Liver (tissue), 9 donors: ENCODE data around the gene LY86. TPM values are rescaled to one million over a fixed set of nuclear protein-coding genes. Genes with fewer than 3 reads are reported as not detected.

Experiments
- DNase-seq: peaks from one replicate; pipeline ENCODE4 v3.0.0-alpha.2; 2017; ENCODE audit warnings: low spot score
- H3K27ac ChIP-seq, 2 donors: one replicate each; pipeline ENCODE4 v1.7.0; 2013; ENCODE audit warnings: inconsistent platforms in 2 of 2, low read length in 2 of 2, control low read depth in 1 of 2, low read depth in 1 of 2, mild to moderate bottlenecking in 1 of 2
- H3K27me3 ChIP-seq, 4 donors: one replicate each; pipeline versions ENCODE4 v1.6.1 to v1.7.0; 2013; ENCODE audit warnings: low read length in 3 of 4, inconsistent platforms in 1 of 4, mild to moderate bottlenecking in 1 of 4, moderate library complexity in 1 of 4; ENCODE audit not compliant: control insufficient read depth in 4 of 4, insufficient read depth in 4 of 4
- H3K36me3 ChIP-seq, 4 donors: one replicate each; pipeline versions ENCODE4 v1.6.1 to v1.7.0; 2013; ENCODE audit warnings: low read length in 3 of 4, mild to moderate bottlenecking in 3 of 4, low read depth in 1 of 4, moderate library complexity in 1 of 4; ENCODE audit not compliant: control insufficient read depth in 4 of 4, insufficient read depth in 3 of 4
- H3K4me1 ChIP-seq, 4 donors: one replicate each; pipeline versions ENCODE4 v1.6.1 to v1.7.0; 2013; ENCODE audit warnings: low read length in 3 of 4, mild to moderate bottlenecking in 3 of 4, moderate library complexity in 1 of 4; ENCODE audit not compliant: control insufficient read depth in 4 of 4, insufficient read depth in 4 of 4
- H3K4me3 ChIP-seq, 3 donors: one replicate each; pipeline versions ENCODE4 v1.6.1 to v1.7.0; 2013; ENCODE audit warnings: low read length in 3 of 3, control low read depth in 1 of 3, low read depth in 1 of 3, mild to moderate bottlenecking in 1 of 3
- H3K9ac ChIP-seq, 2 donors: one replicate each; pipeline ENCODE4 v1.7.0; 2013; ENCODE audit warnings: low read length in 2 of 2, mild to moderate bottlenecking in 2 of 2, moderate library complexity in 2 of 2, control low read depth in 1 of 2, low read depth in 1 of 2
- H3K9me3 ChIP-seq, 4 donors: one replicate each; pipeline versions ENCODE4 v1.6.1 to v1.7.0; 2013; ENCODE audit warnings: low read length in 3 of 4; ENCODE audit not compliant: control insufficient read depth in 4 of 4
- CTCF ChIP-seq: fragments of 150-350 bp; IDR thresholded peaks from 2 replicates; pipeline ENCODE4 v1.5.1; 2017; ENCODE audit warnings: improper control_type of control experiment, low read depth, low read length; ENCODE audit not compliant: missing input control
- FOXA1 ChIP-seq: IDR thresholded peaks from 2 replicates; pipeline ENCODE4 v1.6.1; 2016; ENCODE audit warnings: antibody characterized with exemption
- FOXA2 ChIP-seq: IDR thresholded peaks from 2 replicates; pipeline ENCODE4 v1.6.1; 2016; ENCODE audit warnings: antibody characterized with exemption
- GABPA ChIP-seq, 2 donors: IDR thresholded peaks in 1 of 2; conservative IDR thresholded peaks in 1 of 2; 2 replicates each; pipeline ENCODE4 v1.6.1; 2016; ENCODE audit warnings: antibody characterized with exemption in 2 of 2, mild to moderate bottlenecking in 1 of 2, moderate library complexity in 1 of 2
- HNF4A ChIP-seq, 2 donors: conservative IDR thresholded peaks; 2 replicates each; pipeline ENCODE4 v1.6.1; 2016; ENCODE audit warnings: antibody characterized with exemption in 2 of 2, mild to moderate bottlenecking in 2 of 2
- HNF4G ChIP-seq: IDR thresholded peaks from 2 replicates; pipeline ENCODE4 v1.6.1; 2016; ENCODE audit warnings: antibody characterized with exemption
- JUND ChIP-seq, 2 donors: IDR thresholded peaks; 2 replicates each; pipeline ENCODE4 v1.6.1; 2016; ENCODE audit warnings: antibody characterized with exemption in 2 of 2
- NR2F2 ChIP-seq: IDR thresholded peaks from 2 replicates; pipeline ENCODE4 v1.6.1; 2016; ENCODE audit warnings: antibody characterized with exemption
- RAD21 ChIP-seq, 2 donors: IDR thresholded peaks; 2 replicates each; pipeline ENCODE4 v1.6.1; 2016; ENCODE audit warnings: antibody characterized with exemption in 2 of 2, mild to moderate bottlenecking in 2 of 2
- RXRA ChIP-seq, 2 donors: IDR thresholded peaks; 2 replicates each; pipeline ENCODE4 v1.6.1; 2017 to 2018; ENCODE audit warnings: antibody characterized with exemption in 2 of 2, mild to moderate bottlenecking in 1 of 2
- SP1 ChIP-seq: IDR thresholded peaks from 2 replicates; pipeline ENCODE4 v1.6.1; 2018; ENCODE audit warnings: antibody characterized with exemption, mild to moderate bottlenecking
- TAF1 ChIP-seq: conservative IDR thresholded peaks from 2 replicates; pipeline ENCODE4 v1.6.1; 2016; ENCODE audit warnings: antibody characterized with exemption, mild to moderate bottlenecking
- YY1 ChIP-seq: IDR thresholded peaks from 2 replicates; pipeline ENCODE4 v1.6.1; 2016; ENCODE audit warnings: antibody characterized with exemption, mild to moderate bottlenecking
- WGBS: extraction: QIAGEN DNeasy Blood & Tissue Kit; methylation state at CpG from one replicate; pipeline ENCODE4 v1.1.7; 2013; 5-methylcytosine and 5-hydroxymethylcytosine counted together
- polyA plus RNA-seq, 2 donors: library from polyadenylated mRNA; stranded (reverse) in 1 of 2; unstranded in 1 of 2; fragments of 200-250 nt in 1 of 2; fragments of >200 nt in 1 of 2; fragmentation: Nextera tagmentation in 1 of 2; extraction: Ambion mirVana in 1 of 2; gene quantifications; one replicate each; pipeline versions ENCODE4 v1.2.1 to v1.2.3, GENCODE V29; 2013 to 2015
- total RNA-seq, 2 donors: library from RNA; depleted of rRNA; stranded (reverse); fragments of >200 nt; gene quantifications; one replicate each; pipeline ENCODE4 v1.2.3, GENCODE V29; 2014
- TF ChIP-seq, protein P1 (sequence below): IDR thresholded peaks from 2 replicates; pipeline ENCODE4 v1.6.1; 2016; ENCODE audit warnings: antibody characterized with exemption
- TF ChIP-seq, protein P2 (sequence below): IDR thresholded peaks from 2 replicates; pipeline ENCODE4 v1.6.1; 2016; ENCODE audit warnings: antibody characterized with exemption, mild to moderate bottlenecking
- donor health status: healthy.
- donor health status: healthy.
- donor health status: healthy.
- donor health status: healthy.
- donor health status: healthy.

The LY86 gene
- total and polyA plus RNA-seq, 4 donors = 1.4 to 7.8 (median 3.7) TPM

DNA sequence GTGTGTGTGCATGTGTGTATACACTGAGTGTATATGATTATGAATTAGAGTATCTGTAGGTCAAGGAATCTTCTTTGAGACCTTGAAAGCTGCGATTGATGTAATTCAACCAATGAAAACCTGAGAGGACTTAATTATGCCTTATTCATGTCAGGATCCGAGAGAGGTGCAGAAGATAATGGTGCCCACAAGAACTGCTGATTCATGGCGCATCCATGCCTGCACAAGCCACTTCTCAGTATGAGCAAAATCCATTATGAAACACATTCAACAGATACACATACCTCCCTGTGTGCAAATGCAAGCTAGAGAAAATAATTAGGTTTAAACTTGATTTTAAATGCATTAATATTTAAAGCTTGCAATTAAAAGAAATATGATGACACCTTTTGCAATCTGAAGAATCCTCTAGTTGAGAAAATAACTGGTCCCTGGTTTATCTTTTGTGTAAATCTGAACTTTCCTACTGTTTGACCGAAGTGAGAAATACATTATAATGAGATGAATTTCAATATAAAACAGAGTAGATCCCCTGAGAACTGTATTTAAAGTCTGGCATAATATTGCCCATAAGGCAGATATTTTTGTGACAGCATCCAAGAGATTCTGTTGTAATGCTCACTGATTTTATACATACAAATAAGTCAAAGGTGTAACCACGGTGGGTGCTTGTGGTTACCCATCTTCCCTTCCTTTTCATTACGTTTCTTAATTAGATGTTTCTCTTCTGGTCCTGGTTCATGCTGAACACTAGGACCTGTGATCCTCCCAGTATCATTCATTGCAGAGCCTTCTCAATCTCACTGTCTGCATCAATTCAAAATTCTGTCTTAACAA, 45.6 kb downstream of the LY86 start:
- H3K4me3 ChIP-seq = no peak overlapping the region
- H3K9me3 ChIP-seq = no peaks in the 10 kb centered on the region
- no peak for TF ChIP-seq NR2F2
- TF ChIP-seq HNF4A (conservative IDR thresholded peaks at IDR 0.05) = no peak
- TF ChIP-seq RXRA (IDR thresholded peaks at IDR 0.05) = no peak
- no peak for TF ChIP-seq RAD21 (IDR thresholded peaks at IDR 0.05)
- TF ChIP-seq, protein P1, sequence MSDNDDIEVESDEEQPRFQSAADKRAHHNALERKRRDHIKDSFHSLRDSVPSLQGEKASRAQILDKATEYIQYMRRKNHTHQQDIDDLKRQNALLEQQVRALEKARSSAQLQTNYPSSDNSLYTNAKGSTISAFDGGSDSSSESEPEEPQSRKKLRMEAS = no peak
- TF ChIP-seq TAF1 = no peak
- TF ChIP-seq JUND (IDR thresholded peaks at IDR 0.05) = no peak
- TF ChIP-seq CTCF = no peak
- no peak for TF ChIP-seq FOXA2
- TF ChIP-seq GABPA (IDR thresholded peaks at IDR 0.05 in 1 of 2, conservative IDR thresholded peaks at IDR 0.05 in 1 of 2) = no peak
- no peak for TF ChIP-seq SP1
- no peak for TF ChIP-seq FOXA1
- TF ChIP-seq, protein P2, sequence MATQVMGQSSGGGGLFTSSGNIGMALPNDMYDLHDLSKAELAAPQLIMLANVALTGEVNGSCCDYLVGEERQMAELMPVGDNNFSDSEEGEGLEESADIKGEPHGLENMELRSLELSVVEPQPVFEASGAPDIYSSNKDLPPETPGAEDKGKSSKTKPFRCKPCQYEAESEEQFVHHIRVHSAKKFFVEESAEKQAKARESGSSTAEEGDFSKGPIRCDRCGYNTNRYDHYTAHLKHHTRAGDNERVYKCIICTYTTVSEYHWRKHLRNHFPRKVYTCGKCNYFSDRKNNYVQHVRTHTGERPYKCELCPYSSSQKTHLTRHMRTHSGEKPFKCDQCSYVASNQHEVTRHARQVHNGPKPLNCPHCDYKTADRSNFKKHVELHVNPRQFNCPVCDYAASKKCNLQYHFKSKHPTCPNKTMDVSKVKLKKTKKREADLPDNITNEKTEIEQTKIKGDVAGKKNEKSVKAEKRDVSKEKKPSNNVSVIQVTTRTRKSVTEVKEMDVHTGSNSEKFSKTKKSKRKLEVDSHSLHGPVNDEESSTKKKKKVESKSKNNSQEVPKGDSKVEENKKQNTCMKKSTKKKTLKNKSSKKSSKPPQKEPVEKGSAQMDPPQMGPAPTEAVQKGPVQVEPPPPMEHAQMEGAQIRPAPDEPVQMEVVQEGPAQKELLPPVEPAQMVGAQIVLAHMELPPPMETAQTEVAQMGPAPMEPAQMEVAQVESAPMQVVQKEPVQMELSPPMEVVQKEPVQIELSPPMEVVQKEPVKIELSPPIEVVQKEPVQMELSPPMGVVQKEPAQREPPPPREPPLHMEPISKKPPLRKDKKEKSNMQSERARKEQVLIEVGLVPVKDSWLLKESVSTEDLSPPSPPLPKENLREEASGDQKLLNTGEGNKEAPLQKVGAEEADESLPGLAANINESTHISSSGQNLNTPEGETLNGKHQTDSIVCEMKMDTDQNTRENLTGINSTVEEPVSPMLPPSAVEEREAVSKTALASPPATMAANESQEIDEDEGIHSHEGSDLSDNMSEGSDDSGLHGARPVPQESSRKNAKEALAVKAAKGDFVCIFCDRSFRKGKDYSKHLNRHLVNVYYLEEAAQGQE = no peak
- TF ChIP-seq HNF4G = no peak
- no peak for TF ChIP-seq YY1
- no peaks in the 10 kb centered on the region for H3K36me3 ChIP-seq
- no peak for DNase-seq
- H3K27ac ChIP-seq = no peak overlapping the region
- H3K27me3 ChIP-seq = no peaks in the 10 kb centered on the region
- H3K4me1 ChIP-seq = no peaks in the 10 kb centered on the region
- 89% methylated on average over 6 of the region's 6 CpGs for WGBS
- no peak overlapping the region for H3K9ac ChIP-seq

- TF ChIP-seq RXRA (IDR thresholded peaks at IDR 0.05) = no peak
- no peak for TF ChIP-seq NR2F2
- TF ChIP-seq, protein P1 = no peak
- 92% methylated on average over 1 of the region's 1 CpG for WGBS
Observed at GRCh38 chr6:6634735-6635075, 46.2 kb downstream of the LY86 start.

More at GRCh38 chr6:6634735-6635075, 46.2 kb downstream of the LY86 start:
- Histone ChIP-seq H3K4me1 (no peaks in the 10 kb centered on the region), H3K9me3 (no peaks in the 10 kb centered on the region), H3K4me3 (no peak overlapping the region), H3K9ac (no peak overlapping the region), H3K27me3 (no peaks in the 10 kb centered on the region), H3K36me3 (no peaks in the 10 kb centered on the region), H3K27ac (no peak overlapping the region)
- DNase-seq = no peak
